Transverse colon (tissue), 4 donors: ENCODE measurements around the gene ENTHD1. TPM values are rescaled to one million over a fixed set of nuclear protein-coding genes. Genes with fewer than 3 reads are reported as not detected.
"Not testable (repeated sequence)": the region's sequence is repeated elsewhere in the genome, so short reads cannot be mapped to it uniquely, and the experiment has no call there.

ENCODE experiments used
- DNase-seq: peaks from one replicate; pipeline ENCODE4 v3.0.0-alpha.2; 2019
- H3K27ac ChIP-seq, 4 donors: fragments of 200-600 bp; sonication (generic); 2 replicates each; pipeline ENCODE4 v1.5.1; 2016 to 2018; ENCODE audit warnings: inconsistent platforms in 4 of 4
- H3K27me3 ChIP-seq: fragments of 200-600 bp; sonication (generic); 2 replicates; pipeline ENCODE4 v1.5.1; 2017; ENCODE audit warnings: inconsistent platforms
- H3K36me3 ChIP-seq, 4 donors: fragments of 200-600 bp; sonication (generic); 2 replicates each; pipeline ENCODE4 v1.5.1; 2017 to 2019; ENCODE audit warnings: inconsistent platforms in 4 of 4
- H3K4me1 ChIP-seq, 4 donors: fragments of 200-600 bp; sonication (generic); 2 replicates each; pipeline ENCODE4 v1.5.1; 2017 to 2020; ENCODE audit warnings: inconsistent platforms in 4 of 4
- H3K4me3 ChIP-seq, 4 donors: fragments of 200-600 bp; sonication (generic); 1 replicate in 1 of 4; 2 replicates in 3 of 4; pipeline versions ENCODE4 v1.5.1 to v1.6.1; 2017 to 2019; ENCODE audit warnings: inconsistent platforms in 4 of 4
- H3K9me3 ChIP-seq, 2 donors: fragments of 200-600 bp; sonication (generic); 2 replicates each; pipeline ENCODE4 v1.5.1; 2017 to 2019; ENCODE audit warnings: inconsistent platforms in 2 of 2
- CTCF ChIP-seq, 5 experiments: fragments of 200-600 bp in 3 of 5; fragments of 450-650 bp in 2 of 5; sonication (generic) in 3 of 5; IDR thresholded peaks; 1 replicate in 2 of 5; 2 replicates in 3 of 5; pipeline ENCODE4 v1.5.1; 2016 to 2017; ENCODE audit warnings: antibody characterized with exemption in 5 of 5, inconsistent platforms in 3 of 5, mild to moderate bottlenecking in 2 of 5, moderate library complexity in 1 of 5
- EP300 ChIP-seq: sonication (generic); formaldehyde crosslinking; IDR thresholded peaks from one replicate; pipeline ENCODE4 v1.6.1; 2017; ENCODE audit warnings: antibody characterized with exemption, low read depth
- POLR2A ChIP-seq: fragments of 450-650 bp; IDR thresholded peaks from one replicate; pipeline ENCODE4 v1.6.1; 2016; ENCODE audit warnings: antibody characterized with exemption, mild to moderate bottlenecking, moderate library complexity
- POLR2AphosphoS5 ChIP-seq, 3 donors: sonication (generic); formaldehyde crosslinking; IDR thresholded peaks; one replicate each; pipeline ENCODE4 v1.6.1; 2016; ENCODE audit warnings: antibody characterized with exemption in 3 of 3
- WGBS, 2 donors: methylation state at CpG; one replicate each; pipeline ENCODE4 v1.1.5; 2018; ENCODE audit warnings: low coverage in 1 of 2; 5-methylcytosine and 5-hydroxymethylcytosine counted together
- in situ Hi-C, 4 donors: fragments of 200-750 bp; cut with MboI; loops; one replicate each; pipeline versions ENCODE4 v1.15.0 to v1.15.1; 2017; ENCODE audit warnings: low sequenced_read_pairs in 3 of 4, low pct_ligation_motif_present in 1 of 4, low pct_unique_long_range_greater_than_20kb in 1 of 4
- intact Hi-C: fragments of 100-400 bp; cut with DNase I; formaldehyde crosslinking; loops from one replicate; pipeline ENCODE4 v1.15.1; 2023; ENCODE audit warnings: low total_unique reads
- total RNA-seq, 4 donors: library from RNA; depleted of rRNA; stranded (reverse); fragments of >200 nt; gene quantifications; one replicate each; pipeline ENCODE4 v1.1.0, GENCODE V29; 2016

Gene ENTHD1
- total RNA-seq, 4 donors from 2014 or later = not detected

- no peaks in the 10 kb centered on the region for H3K4me1 ChIP-seq
- TF ChIP-seq POLR2AphosphoS5 (IDR thresholded peaks at IDR 0.05) = no peak
- TF ChIP-seq POLR2A = no peak
- no peak for TF ChIP-seq EP300
- TF ChIP-seq CTCF (IDR thresholded peaks at IDR 0.05) = no peak
- 76 to 83% methylated on average over 7 to 10 of the region's 10 CpGs for WGBS, 2 donors
- intact Hi-C loops = no loop called here
- no peak overlapping the region for H3K27ac ChIP-seq
- no peak overlapping the region for H3K4me3 ChIP-seq
- H3K9me3 ChIP-seq = peaks cover 0 to 4% of the 10 kb centered on the region in 2 donors
- no peaks in the 10 kb centered on the region for H3K36me3 ChIP-seq
- no peak for DNase-seq
- peaks cover 40% of the 10 kb centered on the region for H3K27me3 ChIP-seq
- in situ Hi-C loops = no loop called here
These were observed 157.8 kb downstream of the ENTHD1 start for GRCh38 chr22:39735776-39736175.

DNA sequence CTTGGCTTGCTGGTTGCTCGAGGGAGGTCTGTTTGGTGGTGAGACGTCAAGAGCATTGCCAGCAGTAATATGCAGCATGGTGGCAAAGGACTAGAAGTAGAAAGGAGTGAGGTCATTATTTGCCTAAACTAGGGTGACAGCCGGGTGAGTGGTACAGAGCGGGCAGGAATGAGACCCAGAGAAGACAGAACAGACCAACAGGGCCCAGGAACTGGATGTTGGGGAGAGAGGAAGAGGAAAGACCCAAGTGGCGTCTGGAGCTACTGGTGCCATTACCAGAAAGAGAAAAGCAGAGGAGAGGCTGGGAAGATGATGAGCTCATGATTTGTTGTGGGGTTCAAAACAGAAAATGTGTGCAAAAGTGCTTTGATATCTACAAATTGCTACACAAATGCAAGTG, 158.7 kb downstream of the ENTHD1 start:
- in situ Hi-C loops (no loop called here), intact Hi-C loops (no loop called here)
- Histone ChIP-seq H3K27ac (no peak overlapping the region), H3K4me1 (no peaks in the 10 kb centered on the region), H3K27me3 (peaks cover 40% of the 10 kb centered on the region), H3K9me3 (peaks cover 0 to 4% of the 10 kb centered on the region in 2 donors), H3K36me3 (no peaks in the 10 kb centered on the region), H3K4me3 (no peak overlapping the region)
- no peak for DNase-seq
- 73 to 92% methylated on average over 5 of the region's 5 CpGs for WGBS, 2 donors
- TF ChIP-seq CTCF (IDR thresholded peaks at IDR 0.05) (no peak), POLR2A (no peak), EP300 (no peak), POLR2AphosphoS5 (IDR thresholded peaks at IDR 0.05) (no peak)

- H3K4me1 ChIP-seq, in situ Hi-C loops, H3K4me3 ChIP-seq, DNase-seq, H3K36me3 ChIP-seq, H3K9me3 ChIP-seq, H3K27ac ChIP-seq, intact Hi-C loops: not testable (repeated sequence)
- H3K27me3 ChIP-seq = peaks cover 41% of the 10 kb centered on the region
- 38 to 46% methylated on average over 1 of the region's 1 CpG for WGBS, 2 donors
These were observed 159.5 kb downstream of the ENTHD1 start for GRCh38 chr22:39734046-39734445.

- WGBS, 2 donors = 84% methylated on average over 2 of the region's 2 CpGs; no CpG with 5 or more reads in 1 of the 2 donors
- intact Hi-C loops = no loop called here
- H3K4me3 ChIP-seq = no peak overlapping the region
- peaks cover 46% of the 10 kb centered on the region for H3K27me3 ChIP-seq
- H3K4me1 ChIP-seq = no peaks in the 10 kb centered on the region
- H3K27ac ChIP-seq = no peak overlapping the region
- in situ Hi-C loops = no loop called here
- no peaks in the 10 kb centered on the region for H3K9me3 ChIP-seq
- TF ChIP-seq POLR2A (no peak), EP300 (no peak), CTCF (IDR thresholded peaks at IDR 0.05) (no peak), POLR2AphosphoS5 (IDR thresholded peaks at IDR 0.05) (no peak)
- H3K36me3 ChIP-seq = no peaks in the 10 kb centered on the region
- no peak for DNase-seq
These were observed 160.4 kb downstream of the ENTHD1 start for GRCh38 chr22:39733191-39733590.

GRCh38 chr22:39732625-39733024, 160.9 kb downstream of the ENTHD1 start:
- Histone ChIP-seq H3K27ac (no peak overlapping the region), H3K36me3 (no peaks in the 10 kb centered on the region), H3K4me1 (no peaks in the 10 kb centered on the region), H3K27me3 (peaks cover 46% of the 10 kb centered on the region), H3K9me3 (no peaks in the 10 kb centered on the region), H3K4me3 (no peak overlapping the region)
- intact Hi-C loops = no loop called here
- in situ Hi-C loops = no loop called here
- DNase-seq = no peak
- WGBS, 2 donors = 71 to 72% methylated on average over 7 to 8 of the region's 8 CpGs
- TF ChIP-seq POLR2A (no peak), EP300 (no peak), CTCF (IDR thresholded peaks at IDR 0.05) (no peak), POLR2AphosphoS5 (IDR thresholded peaks at IDR 0.05) (no peak)
